HAP-1 (cell line): ENCODE data around the gene LTBP2.

Source experiments
- DNase-seq, 2 experiments: peaks; one replicate each; pipeline ENCODE4 v3.0.0-alpha.2; 2016 to 2020; ENCODE audit warnings: low spot score in 2 of 2
- H3K27me3 ChIP-seq: fragments of 250-450 bp; sonication (Bioruptor Pico); 2 replicates; pipeline ENCODE4 v1.5.1; 2020; ENCODE audit warnings: low read depth, mild to moderate bottlenecking, moderate library complexity
- H3K36me3 ChIP-seq: fragments of 250-450 bp; sonication (Bioruptor Pico); replicated peaks from 2 replicates; pipeline ENCODE4 v1.5.1; 2020; ENCODE audit warnings: mild to moderate bottlenecking
- H3K4me1 ChIP-seq: fragments of 250-450 bp; sonication (Bioruptor Pico); 2 replicates; pipeline ENCODE4 v1.5.1; 2020; ENCODE audit warnings: mild to moderate bottlenecking
- H3K4me3 ChIP-seq: fragments of 250-450 bp; sonication (Bioruptor Pico); 2 replicates; pipeline ENCODE4 v1.5.1; 2020; ENCODE audit warnings: mild to moderate bottlenecking, moderate library complexity
- H3K9me3 ChIP-seq: fragments of 250-450 bp; sonication (Bioruptor Pico); 2 replicates; pipeline ENCODE4 v1.5.1; 2020; ENCODE audit warnings: mild to moderate bottlenecking, moderate library complexity
- in situ Hi-C: fragments of 300-500 bp; cut with MboI; formaldehyde crosslinking; loops from 3 replicates; pipeline ENCODE4 v1.14.3; 2020; ENCODE audit warnings: low sequenced_read_pairs, inconsistent platforms, mixed read lengths

Gene LTBP2

GRCh38 chr14:74596741-74597450 is 15.1 kb downstream of the LTBP2 start:
- in situ Hi-C loops = no loop called here
- H3K36me3 ChIP-seq = no peaks in the 10 kb centered on the region
- DNase-seq = no peak
- no peaks in the 10 kb centered on the region for H3K27me3 ChIP-seq
- no peaks in the 10 kb centered on the region for H3K9me3 ChIP-seq
- no peak overlapping the region for H3K4me3 ChIP-seq
- H3K4me1 ChIP-seq = no peaks in the 10 kb centered on the region

- DNase-seq = no peak
- H3K36me3 ChIP-seq = no peaks in the 10 kb centered on the region
- no peaks in the 10 kb centered on the region for H3K27me3 ChIP-seq
- no peak overlapping the region for H3K4me3 ChIP-seq
- H3K4me1 ChIP-seq = no peaks in the 10 kb centered on the region
- in situ Hi-C loops = no loop called here
- H3K9me3 ChIP-seq = no peaks in the 10 kb centered on the region
Measured at GRCh38 chr14:74595006-74595735, 16.9 kb downstream of the LTBP2 start.

GRCh38 chr14:74594606-74595005 is 17.4 kb downstream of the LTBP2 start:
- Histone ChIP-seq H3K4me3 (no peak overlapping the region), H3K9me3 (no peaks in the 10 kb centered on the region), H3K4me1 (no peaks in the 10 kb centered on the region), H3K36me3 (no peaks in the 10 kb centered on the region), H3K27me3 (no peaks in the 10 kb centered on the region)
- DNase-seq = no peak
- in situ Hi-C loops = no loop called here

- Histone ChIP-seq H3K4me1 (no peaks in the 10 kb centered on the region), H3K4me3 (no peak overlapping the region), H3K9me3 (no peaks in the 10 kb centered on the region), H3K27me3 (no peaks in the 10 kb centered on the region), H3K36me3 (no peaks in the 10 kb centered on the region)
- in situ Hi-C loops = no loop called here
- no peak for DNase-seq
Measured at GRCh38 chr14:74594029-74594428, 18.0 kb downstream of the LTBP2 start.

GRCh38 chr14:74593241-74593953 is 18.6 kb downstream of the LTBP2 start:
- Histone ChIP-seq H3K27me3 (no peaks in the 10 kb centered on the region), H3K4me1 (no peaks in the 10 kb centered on the region), H3K36me3 (no peaks in the 10 kb centered on the region), H3K4me3 (no peak overlapping the region), H3K9me3 (no peaks in the 10 kb centered on the region)
- DNase-seq = no peak
- in situ Hi-C loops = no loop called here

GRCh38 chr14:74592476-74593201 is 19.4 kb downstream of the LTBP2 start:
- in situ Hi-C loops = no loop called here
- Histone ChIP-seq H3K4me1 (no peaks in the 10 kb centered on the region), H3K27me3 (no peaks in the 10 kb centered on the region), H3K9me3 (no peaks in the 10 kb centered on the region), H3K4me3 (no peak overlapping the region), H3K36me3 (no peaks in the 10 kb centered on the region)
- DNase-seq = no peak

- Histone ChIP-seq H3K9me3 (no peaks in the 10 kb centered on the region), H3K4me1 (no peaks in the 10 kb centered on the region), H3K36me3 (no peaks in the 10 kb centered on the region), H3K27me3 (no peaks in the 10 kb centered on the region), H3K4me3 (no peak overlapping the region)
- DNase-seq = no peak
- in situ Hi-C loops = no loop called here
Measured at GRCh38 chr14:74591899-74592298, 20.1 kb downstream of the LTBP2 start.

- DNase-seq = no peak
- H3K27me3 ChIP-seq = no peaks in the 10 kb centered on the region
- H3K4me3 ChIP-seq = no peak overlapping the region
- no peaks in the 10 kb centered on the region for H3K36me3 ChIP-seq
- in situ Hi-C loops = no loop called here
- no peaks in the 10 kb centered on the region for H3K9me3 ChIP-seq
- no peaks in the 10 kb centered on the region for H3K4me1 ChIP-seq
Measured at GRCh38 chr14:74591394-74591793, 20.6 kb downstream of the LTBP2 start.

GRCh38 chr14:74589291-74589879 is 22.7 kb downstream of the LTBP2 start:
- no peak overlapping the region for H3K4me3 ChIP-seq
- H3K27me3 ChIP-seq = no peaks in the 10 kb centered on the region
- DNase-seq = no peak
- no peaks in the 10 kb centered on the region for H3K4me1 ChIP-seq
- no peaks in the 10 kb centered on the region for H3K9me3 ChIP-seq
- in situ Hi-C loops = no loop called here
- H3K36me3 ChIP-seq = no peaks in the 10 kb centered on the region

GRCh38 chr14:74587363-74587707 is 24.7 kb downstream of the LTBP2 start:
- in situ Hi-C loops = no loop called here
- H3K4me3 ChIP-seq = no peak overlapping the region
- H3K27me3 ChIP-seq = no peaks in the 10 kb centered on the region
- no peaks in the 10 kb centered on the region for H3K36me3 ChIP-seq
- no peak for DNase-seq
- no peaks in the 10 kb centered on the region for H3K4me1 ChIP-seq
- no peaks in the 10 kb centered on the region for H3K9me3 ChIP-seq

GRCh38 chr14:74586681-74587362 is 25.2 kb downstream of the LTBP2 start:
- Histone ChIP-seq H3K4me3 (no peak overlapping the region), H3K9me3 (no peaks in the 10 kb centered on the region), H3K36me3 (no peaks in the 10 kb centered on the region), H3K4me1 (no peaks in the 10 kb centered on the region), H3K27me3 (no peaks in the 10 kb centered on the region)
- no peak for DNase-seq
- in situ Hi-C loops = no loop called here

- Histone ChIP-seq H3K4me1 (no peaks in the 10 kb centered on the region), H3K4me3 (no peak overlapping the region), H3K27me3 (no peaks in the 10 kb centered on the region), H3K36me3 (no peaks in the 10 kb centered on the region), H3K9me3 (no peaks in the 10 kb centered on the region)
- no peak for DNase-seq
- in situ Hi-C loops = no loop called here
Measured at GRCh38 chr14:74585406-74586335, 26.4 kb downstream of the LTBP2 start.
